ENCODE results near the gene MED26.
A peak's percentile ranks its signal among the peaks of the same experiment; 100 is the strongest.

MED26 gene

DNA sequence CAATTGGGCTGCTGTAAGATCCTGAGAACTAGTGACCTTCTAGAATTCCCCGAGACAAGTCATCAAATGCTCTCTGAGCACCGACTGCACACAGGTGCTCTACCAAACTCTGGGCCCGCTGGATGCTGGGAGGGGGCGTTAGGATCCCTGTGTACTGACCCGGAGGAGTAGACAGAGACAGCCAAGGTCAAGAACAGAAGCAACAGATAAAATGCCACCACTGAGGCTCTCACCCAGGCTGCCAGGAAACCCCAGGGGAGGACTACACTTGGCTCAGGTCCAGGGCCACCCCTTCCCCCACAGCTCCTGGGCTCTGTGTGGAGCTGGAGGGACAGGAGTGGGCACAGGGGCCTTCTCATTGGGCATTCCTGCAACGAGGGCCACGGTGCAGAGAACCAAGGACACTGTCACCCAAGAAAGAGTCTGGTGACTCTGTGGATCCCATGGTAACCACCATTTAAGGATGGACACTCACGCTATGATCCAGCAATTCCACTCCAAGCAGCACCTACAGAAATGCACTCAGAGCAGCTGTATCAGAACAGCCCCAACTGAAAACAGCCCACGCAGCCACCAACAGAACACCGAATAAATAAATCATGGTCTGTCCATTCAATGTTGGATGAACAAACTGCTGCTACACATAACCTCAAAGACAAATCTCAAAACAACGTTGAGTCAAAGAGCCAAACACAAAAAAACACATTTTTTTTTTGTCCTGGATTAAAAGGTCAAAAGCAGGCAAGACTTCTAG is 39.0 kb downstream of the MED26 start:
- TF ChIP-seq, protein P1, sequence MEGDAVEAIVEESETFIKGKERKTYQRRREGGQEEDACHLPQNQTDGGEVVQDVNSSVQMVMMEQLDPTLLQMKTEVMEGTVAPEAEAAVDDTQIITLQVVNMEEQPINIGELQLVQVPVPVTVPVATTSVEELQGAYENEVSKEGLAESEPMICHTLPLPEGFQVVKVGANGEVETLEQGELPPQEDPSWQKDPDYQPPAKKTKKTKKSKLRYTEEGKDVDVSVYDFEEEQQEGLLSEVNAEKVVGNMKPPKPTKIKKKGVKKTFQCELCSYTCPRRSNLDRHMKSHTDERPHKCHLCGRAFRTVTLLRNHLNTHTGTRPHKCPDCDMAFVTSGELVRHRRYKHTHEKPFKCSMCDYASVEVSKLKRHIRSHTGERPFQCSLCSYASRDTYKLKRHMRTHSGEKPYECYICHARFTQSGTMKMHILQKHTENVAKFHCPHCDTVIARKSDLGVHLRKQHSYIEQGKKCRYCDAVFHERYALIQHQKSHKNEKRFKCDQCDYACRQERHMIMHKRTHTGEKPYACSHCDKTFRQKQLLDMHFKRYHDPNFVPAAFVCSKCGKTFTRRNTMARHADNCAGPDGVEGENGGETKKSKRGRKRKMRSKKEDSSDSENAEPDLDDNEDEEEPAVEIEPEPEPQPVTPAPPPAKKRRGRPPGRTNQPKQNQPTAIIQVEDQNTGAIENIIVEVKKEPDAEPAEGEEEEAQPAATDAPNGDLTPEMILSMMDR (conservative IDR thresholded peaks at IDR 0.05; ENCODE audit: control insufficient read depth, insufficient read depth, low read depth, low read length) = no peak
- H3K4me3 ChIP-seq (ENCODE audit: control insufficient read depth, low read depth, low read length) = no peak overlapping the region
- no peak for DNase-seq (ENCODE audit: low read depth)

DNA sequence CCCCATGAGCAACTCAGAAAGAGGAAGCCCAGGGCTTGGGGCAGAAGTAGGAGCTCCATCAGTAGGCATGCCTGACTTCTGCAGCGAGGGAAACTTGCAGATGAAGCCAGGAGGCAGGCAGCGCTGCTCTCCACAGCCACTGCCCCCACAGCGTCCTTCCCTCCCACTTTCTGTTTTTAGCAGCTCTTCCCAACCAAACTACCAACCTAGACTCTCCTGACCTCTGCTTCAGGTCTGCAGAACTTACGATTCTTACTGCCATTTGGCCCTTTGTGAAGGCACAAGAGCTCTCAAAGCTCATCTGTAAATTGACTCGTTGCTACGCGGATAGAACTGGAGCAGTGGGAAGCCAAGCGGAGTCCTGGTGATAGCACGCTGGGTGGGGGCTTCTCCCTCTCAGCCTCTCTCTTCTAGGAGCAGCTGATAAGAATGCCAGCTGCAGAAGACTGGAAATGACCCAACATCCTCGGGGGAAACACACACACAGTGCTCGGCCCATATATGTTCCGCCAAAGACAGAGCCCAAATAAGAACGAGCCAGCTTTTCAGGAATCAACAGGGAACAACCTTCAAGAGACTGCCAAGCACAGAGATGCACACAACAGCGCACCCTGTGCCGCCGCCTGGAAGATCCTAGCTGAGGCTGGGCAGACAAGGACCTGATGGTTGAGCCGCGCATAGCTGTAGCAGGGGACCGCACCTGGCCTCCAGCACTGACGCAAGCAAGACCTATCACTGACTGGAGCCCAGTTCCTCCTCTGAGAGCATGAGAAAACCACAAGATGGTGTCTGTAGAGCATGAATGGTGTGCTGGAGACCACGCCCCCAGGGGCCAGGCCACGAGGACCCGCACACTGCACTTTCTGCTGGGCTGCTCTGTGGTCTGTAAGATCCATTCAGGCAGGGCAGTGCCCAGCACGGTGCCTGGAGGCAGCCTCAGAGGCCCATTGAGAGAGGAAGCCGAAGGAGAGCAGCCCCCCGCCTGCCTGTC is 39.9 kb downstream of the MED26 start:
- TF ChIP-seq, protein P1 (conservative IDR thresholded peaks at IDR 0.05; ENCODE audit: control insufficient read depth, insufficient read depth, low read depth, low read length) = no peak
- peak; percentile 59 for DNase-seq (ENCODE audit: low read depth)
- no peak overlapping the region for H3K4me3 ChIP-seq (ENCODE audit: control insufficient read depth, low read depth, low read length)

DNA sequence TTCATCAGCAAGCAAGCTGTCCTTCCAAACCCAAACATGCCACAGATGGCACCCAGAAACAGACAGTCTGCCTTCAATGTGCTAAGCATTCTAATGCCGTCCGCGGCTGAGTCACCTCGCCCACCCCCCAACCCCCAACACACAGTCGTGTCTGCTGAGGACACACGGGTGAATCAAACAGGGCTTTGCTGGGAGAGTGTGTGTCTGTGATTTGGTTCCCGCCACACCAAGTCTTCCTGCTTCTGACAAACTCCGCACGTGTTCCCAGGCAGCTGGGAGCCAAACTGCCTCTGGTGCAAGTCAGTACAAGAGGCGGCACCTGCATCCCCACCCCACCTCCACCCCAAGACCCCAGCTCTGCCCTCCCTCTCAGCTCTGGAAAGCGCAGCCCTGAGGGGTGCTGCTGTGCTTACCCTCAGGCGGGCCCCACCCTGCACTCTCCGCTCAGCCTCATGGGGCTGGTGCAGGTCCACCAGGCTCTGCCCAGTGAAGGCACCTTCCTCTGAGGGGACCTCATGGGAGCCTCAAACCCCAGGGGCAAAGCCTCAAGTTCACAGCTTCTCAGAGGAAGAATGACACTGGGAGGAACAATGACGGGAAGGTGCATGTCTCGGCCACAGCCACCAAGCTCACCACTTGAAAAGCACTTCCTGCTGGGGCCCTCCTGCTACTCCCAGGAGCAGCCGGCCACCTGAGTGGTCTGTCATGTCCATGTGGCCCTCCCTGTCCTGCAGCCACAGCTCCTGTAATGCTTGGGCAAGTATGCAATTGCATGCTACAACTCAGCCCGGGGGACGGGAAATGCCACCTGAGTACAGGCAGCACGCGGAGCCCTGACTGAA is 40.8 kb downstream of the MED26 start:
- no peak overlapping the region for H3K4me3 ChIP-seq (ENCODE audit: control insufficient read depth, low read depth, low read length)
- TF ChIP-seq, protein P1 (conservative IDR thresholded peaks at IDR 0.05; ENCODE audit: control insufficient read depth, insufficient read depth, low read depth, low read length) = no peak
- DNase-seq (ENCODE audit: low read depth) = peak; percentile 66

DNA sequence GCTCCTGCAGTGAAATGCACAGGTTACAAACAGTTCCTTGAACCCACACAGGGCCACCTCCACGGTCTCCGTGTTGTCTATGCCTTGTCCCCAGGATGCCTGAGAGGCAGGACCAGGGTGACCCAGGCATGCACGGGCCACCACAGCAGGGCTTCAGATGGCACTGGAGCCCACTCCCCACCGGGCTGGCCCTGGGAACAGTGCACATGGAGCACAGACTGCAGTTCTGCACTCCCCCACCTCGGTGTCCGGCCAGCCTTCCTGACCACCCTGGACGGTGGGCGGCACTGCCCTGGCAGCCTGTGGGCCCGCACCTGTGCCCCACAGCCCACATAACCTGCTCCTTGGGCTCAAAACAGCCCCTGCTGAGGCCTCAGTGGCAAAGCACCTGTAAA is 41.5 kb downstream of the MED26 start:
- no peak overlapping the region for H3K4me3 ChIP-seq (ENCODE audit: control insufficient read depth, low read depth, low read length)
- DNase-seq (ENCODE audit: low read depth) = no peak
- TF ChIP-seq, protein P1 (conservative IDR thresholded peaks at IDR 0.05; ENCODE audit: control insufficient read depth, insufficient read depth, low read depth, low read length) = no peak

DNA sequence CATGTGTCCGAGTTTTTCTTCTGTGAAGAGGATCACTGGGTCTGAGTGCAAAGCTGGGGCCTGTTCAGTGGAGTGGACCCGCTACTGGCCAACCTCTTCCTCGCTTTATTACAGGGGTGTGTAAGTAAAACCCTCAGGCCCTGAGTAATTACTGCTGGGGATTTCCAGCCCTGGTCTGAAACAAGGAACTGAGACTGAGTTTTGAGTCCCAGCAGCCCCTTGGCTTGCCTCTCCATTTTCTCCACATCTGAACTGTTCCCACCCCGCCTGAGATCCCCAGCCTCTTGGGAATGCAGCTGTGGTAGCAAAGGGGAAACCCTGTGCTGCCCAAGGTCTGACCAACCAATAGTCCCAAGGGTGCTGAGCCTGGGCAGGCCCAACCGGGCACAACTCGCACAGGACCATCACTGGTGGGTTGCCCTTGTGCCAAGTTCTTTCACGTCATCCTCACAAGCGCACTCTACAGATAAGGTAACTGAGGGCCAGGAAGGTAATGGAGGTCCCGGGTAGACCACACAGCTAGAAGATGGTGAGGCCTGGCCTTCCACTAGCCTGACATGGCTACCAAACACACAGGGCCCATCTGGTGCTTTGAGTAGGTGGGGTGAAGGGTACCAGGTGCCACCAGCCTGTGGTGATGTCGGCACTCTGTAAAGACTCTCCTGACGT is 42.1 kb downstream of the MED26 start:
- TF ChIP-seq, protein P1 (conservative IDR thresholded peaks at IDR 0.05; ENCODE audit: control insufficient read depth, insufficient read depth, low read depth, low read length) = no peak
- H3K4me3 ChIP-seq (ENCODE audit: control insufficient read depth, low read depth, low read length) = no peak overlapping the region
- no peak for DNase-seq (ENCODE audit: low read depth)
